CD8-positive, alpha-beta memory T cell (primary cell): Measurements from ENCODE around the gene ARFRP1. TPM values are rescaled to one million over a fixed set of nuclear protein-coding genes. Genes with fewer than 3 reads are reported as not detected.

ENCODE experiments used
- CTCF ChIA-PET: fragments of 350-600 bp; sonication (Branson Sonifier 250); formaldehyde crosslinking; loops from one replicate; lab custom pipeline; 2021; ENCODE audit warnings: antibody characterized with exemption; lab: Charles Lee
- POLR2A ChIA-PET: fragments of 350-600 bp; sonication (Branson Sonifier 250); formaldehyde crosslinking; loops from one replicate; lab custom pipeline; 2021; ENCODE audit warnings: antibody characterized with exemption; lab: Charles Lee
- DNase-seq, 5 donors: peaks; one replicate each; pipeline versions ENCODE4 v3.0.0 to v3.0.0-alpha.2; 2020 to 2022; ENCODE audit warnings: mixed read lengths in 1 of 5
- H3K27ac ChIP-seq: one replicate; pipeline ENCODE4 v1.7.0; 2013; ENCODE audit warnings: low read depth, mild to moderate bottlenecking, low read length, moderate library complexity
- H3K27me3 ChIP-seq: 2 replicates; pipeline ENCODE4 v1.7.0; 2013; ENCODE audit warnings: low read length, mild to moderate bottlenecking; ENCODE audit not compliant: insufficient read depth, poor library complexity, severe bottlenecking
- H3K36me3 ChIP-seq: 2 replicates; pipeline ENCODE4 v1.7.0; 2013; ENCODE audit warnings: mild to moderate bottlenecking, low read length, moderate library complexity; ENCODE audit not compliant: insufficient read depth
- H3K4me1 ChIP-seq: 2 replicates; pipeline ENCODE4 v1.7.0; 2013; ENCODE audit warnings: mild to moderate bottlenecking, low read length, moderate library complexity; ENCODE audit not compliant: insufficient read depth
- H3K4me3 ChIP-seq: 2 replicates; pipeline ENCODE4 v1.7.0; 2013; ENCODE audit warnings: mild to moderate bottlenecking, low read length
- H3K9me3 ChIP-seq: 2 replicates; pipeline ENCODE4 v1.7.0; 2013; ENCODE audit warnings: mild to moderate bottlenecking, low read length
- H3K27ac Mint-ChIP-seq, 8 donors: one replicate each; pipeline ENCODE4 v1.8.0; 2020 to 2021; ENCODE audit warnings: mixed read lengths in 8 of 8, mild to moderate bottlenecking in 6 of 8, inconsistent platforms in 3 of 8, moderate library complexity in 3 of 8
- H3K27me3 Mint-ChIP-seq, 2 donors: one replicate each; pipeline ENCODE4 v1.8.0; 2020 to 2021; ENCODE audit warnings: mixed read lengths in 2 of 2, mild to moderate bottlenecking in 1 of 2, moderate library complexity in 1 of 2
- H3K36me3 Mint-ChIP-seq, 3 donors: one replicate each; pipeline ENCODE4 v1.8.0; 2020 to 2021; ENCODE audit warnings: mixed read lengths in 3 of 3, inconsistent platforms in 1 of 3, mild to moderate bottlenecking in 1 of 3
- H3K4me1 Mint-ChIP-seq, 3 donors: one replicate each; pipeline ENCODE4 v1.8.0; 2020 to 2021; ENCODE audit warnings: mixed read lengths in 3 of 3, inconsistent platforms in 1 of 3, mild to moderate bottlenecking in 1 of 3
- H3K4me3 Mint-ChIP-seq, 7 donors: one replicate each; pipeline ENCODE4 v1.8.0; 2020 to 2021; ENCODE audit warnings: mixed read lengths in 7 of 7, mild to moderate bottlenecking in 6 of 7, moderate library complexity in 4 of 7, inconsistent platforms in 2 of 7
- H3K9me3 Mint-ChIP-seq, 5 donors: one replicate each; pipeline ENCODE4 v1.8.0; 2020 to 2022; ENCODE audit warnings: mixed read lengths in 5 of 5, mild to moderate bottlenecking in 3 of 5, moderate library complexity in 2 of 5, inconsistent platforms in 1 of 5
- polyA plus RNA-seq: library from polyadenylated mRNA; unstranded; fragments of 300-500 nt; fragmentation: Illumina TruSeq; gene quantifications from one replicate; pipeline ENCODE4 v1.2.3, GENCODE V29; 2021
- total RNA-seq, 2 experiments: library from RNA; stranded (reverse); gene quantifications; one replicate each; pipeline ENCODE4 v1.2.3, GENCODE V29; 2021

ARFRP1 gene
- total and polyA plus RNA-seq, 3 experiments from 2014 or later = 63.7 to 73.9 (median 72.8) TPM

- Histone ChIP-seq H3K4me1 (peaks cover 22% of the 10 kb centered on the region), H3K4me3 (no peak overlapping the region), H3K27me3 (no peaks in the 10 kb centered on the region), H3K36me3 (no peaks in the 10 kb centered on the region), H3K27ac (no peak overlapping the region), H3K9me3 (no peaks in the 10 kb centered on the region)
- ChIA-PET CTCF (interaction anchor here (0.9 to 1.2 kb wide), 2 partner anchors 9 to 14 kb away, joined by 4 to 5 read pairs; partner anchors contain the start of genes ARFRP1 and ZGPAT), POLR2A (interaction anchor here (0.5 to 1.5 kb wide), 5 partner anchors 9 to 83 kb away, joined by 3 to 6 read pairs (median 3); partner anchors contain the start of genes ARFRP1, LIME1 and ZGPAT)
- Mint-ChIP-seq H3K27me3 (no peaks in the 10 kb centered on the region), H3K9me3 (peaks cover 0 to 2% (median 0%) of the 10 kb centered on the region in 5 donors), H3K36me3 (peaks cover 0 to 9% (median 0%) of the 10 kb centered on the region in 3 donors), H3K27ac (no peak overlapping the region), H3K4me3 (no peak overlapping the region), H3K4me1 (peaks cover 0 to 44% (median 5%) of the 10 kb centered on the region in 3 donors)
- peak in 1 of 5 donors; percentile 56 for DNase-seq
Measured at GRCh38 chr20:63698739-63699465, 8.9 kb downstream of the ARFRP1 start.

GRCh38 chr20:63697868-63698545 is 9.8 kb downstream of the ARFRP1 start:
- DNase-seq = peak in 1 of 5 donors; percentile 45
- H3K4me3 Mint-ChIP-seq = peak overlapping the region in 2 of 7 donors; percentile 15 to 72
- ChIA-PET CTCF (interaction anchor here (0.8 to 1.3 kb wide), 4 partner anchors 9 to 39 kb away, joined by 3 to 8 read pairs (median 4); partner anchors contain the start of genes ARFRP1, LIME1 and ZGPAT), POLR2A (interaction anchor here (0.6 to 1.2 kb wide), 3 partner anchors 9 to 84 kb away, joined by 3 to 6 read pairs (median 4); partner anchors contain the start of genes ARFRP1, LIME1 and ZGPAT)
- H3K27ac Mint-ChIP-seq = peak overlapping the region in 1 of 8 donors; percentile 63
- peaks cover 0 to 47% (median 7%) of the 10 kb centered on the region in 3 donors for H3K4me1 Mint-ChIP-seq
- peaks cover 0 to 8% (median 0%) of the 10 kb centered on the region in 3 donors for H3K36me3 Mint-ChIP-seq
- Histone ChIP-seq H3K4me1 (peaks cover 22% of the 10 kb centered on the region), H3K27ac (no peak overlapping the region), H3K9me3 (no peaks in the 10 kb centered on the region), H3K4me3 (no peak overlapping the region), H3K36me3 (no peaks in the 10 kb centered on the region), H3K27me3 (no peaks in the 10 kb centered on the region)
- peaks cover 0 to 2% of the 10 kb centered on the region in 2 donors for H3K27me3 Mint-ChIP-seq
- H3K9me3 Mint-ChIP-seq = peaks cover 0 to 4% (median 0%) of the 10 kb centered on the region in 5 donors

DNA sequence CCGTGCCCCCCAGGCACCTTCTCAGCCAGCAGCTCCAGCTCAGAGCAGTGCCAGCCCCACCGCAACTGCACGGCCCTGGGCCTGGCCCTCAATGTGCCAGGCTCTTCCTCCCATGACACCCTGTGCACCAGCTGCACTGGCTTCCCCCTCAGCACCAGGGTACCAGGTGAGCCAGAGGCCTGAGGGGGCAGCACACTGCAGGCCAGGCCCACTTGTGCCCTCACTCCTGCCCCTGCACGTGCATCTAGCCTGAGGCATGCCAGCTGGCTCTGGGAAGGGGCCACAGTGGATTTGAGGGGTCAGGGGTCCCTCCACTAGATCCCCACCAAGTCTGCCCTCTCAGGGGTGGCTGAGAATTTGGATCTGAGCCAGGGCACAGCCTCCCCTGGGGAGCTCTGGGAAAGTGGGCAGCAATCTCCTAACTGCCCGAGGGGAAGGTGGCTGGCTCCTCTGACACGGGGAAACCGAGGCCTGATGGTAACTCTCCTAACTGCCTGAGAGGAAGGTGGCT is 10.4 kb downstream of the ARFRP1 start:
- H3K36me3 Mint-ChIP-seq = peaks cover 0 to 8% (median 0%) of the 10 kb centered on the region in 3 donors
- no peaks in the 10 kb centered on the region for H3K9me3 ChIP-seq
- CTCF ChIA-PET = interaction anchor here (0.8 to 1.3 kb wide), 2 partner anchors 10 to 39 kb away, joined by 3 to 8 read pairs; partner anchors contain the start of genes ARFRP1, LIME1 and ZGPAT
- DNase-seq = peak in 1 of 5 donors; percentile 45
- H3K27me3 ChIP-seq = no peaks in the 10 kb centered on the region
- H3K4me3 ChIP-seq = no peak overlapping the region
- H3K4me3 Mint-ChIP-seq = peak overlapping the region in 3 of 7 donors; percentile 37 to 69 (median 37)
- H3K4me1 Mint-ChIP-seq = peaks cover 0 to 47% (median 7%) of the 10 kb centered on the region in 3 donors
- POLR2A ChIA-PET = interaction anchor here (0.6 kb wide), 1 partner anchor 28 kb away, joined by 3 read pairs; no protein-coding TSS in a partner anchor
- H3K4me1 ChIP-seq = peaks cover 22% of the 10 kb centered on the region
- H3K27ac Mint-ChIP-seq = peak overlapping the region in 1 of 8 donors; percentile 17
- peaks cover 0 to 4% of the 10 kb centered on the region in 2 donors for H3K27me3 Mint-ChIP-seq
- H3K36me3 ChIP-seq = no peaks in the 10 kb centered on the region
- peaks cover 0 to 5% (median 0%) of the 10 kb centered on the region in 5 donors for H3K9me3 Mint-ChIP-seq
- H3K27ac ChIP-seq = no peak overlapping the region

DNA sequence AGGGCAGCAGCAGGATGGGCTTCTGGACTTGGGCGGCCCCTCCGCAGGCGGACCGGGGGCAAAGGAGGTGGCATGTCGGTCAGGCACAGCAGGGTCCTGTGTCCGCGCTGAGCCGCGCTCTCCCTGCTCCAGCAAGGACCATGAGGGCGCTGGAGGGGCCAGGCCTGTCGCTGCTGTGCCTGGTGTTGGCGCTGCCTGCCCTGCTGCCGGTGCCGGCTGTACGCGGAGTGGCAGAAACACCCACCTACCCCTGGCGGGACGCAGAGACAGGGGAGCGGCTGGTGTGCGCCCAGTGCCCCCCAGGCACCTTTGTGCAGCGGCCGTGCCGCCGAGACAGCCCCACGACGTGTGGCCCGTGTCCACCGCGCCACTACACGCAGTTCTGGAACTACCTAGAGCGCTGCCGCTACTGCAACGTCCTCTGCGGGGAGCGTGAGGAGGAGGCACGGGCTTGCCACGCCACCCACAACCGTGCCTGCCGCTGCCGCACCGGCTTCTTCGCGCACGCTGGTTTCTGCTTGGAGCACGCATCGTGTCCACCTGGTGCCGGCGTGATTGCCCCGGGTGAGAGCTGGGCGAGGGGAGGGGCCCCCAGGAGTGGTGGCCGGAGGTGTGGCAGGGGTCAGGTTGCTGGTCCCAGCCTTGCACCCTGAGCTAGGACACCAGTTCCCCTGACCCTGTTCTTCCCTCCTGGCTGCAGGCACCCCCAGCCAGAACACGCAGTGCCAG is 11.0 kb downstream of the ARFRP1 start, which contains the start of gene TNFRSF6B:
TNFRSF6B (plus strand) TSS at position 25 of the 729 bp plus-strand sequence; CDS start at position 141, 116 bp downstream.
- ChIA-PET CTCF (interaction anchor here (1.1 to 1.3 kb wide), 2 partner anchors 10 to 89 kb away, joined by 3 to 8 read pairs; partner anchors contain the start of genes ARFRP1 and ZGPAT), POLR2A (interaction anchor here (0.6 kb wide), 1 partner anchor 29 kb away, joined by 3 read pairs; no protein-coding TSS in a partner anchor)
- Histone ChIP-seq H3K4me3 (no peak within 1 kb of the TSS), H3K27me3 (no peaks in the 10 kb centered on the region), H3K27ac (no peak within 1 kb of the TSS), H3K9me3 (no peaks in the 10 kb centered on the region), H3K36me3 (no peaks in the 10 kb centered on the region), H3K4me1 (peaks cover 22% of the 10 kb centered on the region)
- H3K27me3 Mint-ChIP-seq = peaks cover 0 to 5% of the 10 kb centered on the region in 2 donors
- H3K9me3 Mint-ChIP-seq = peaks cover 0 to 5% (median 0%) of the 10 kb centered on the region in 5 donors
- H3K4me1 Mint-ChIP-seq = peaks cover 0 to 42% (median 6%) of the 10 kb centered on the region in 3 donors
- peak within 1 kb of the TSS in 3 of 8 donors; percentile 17 to 56 (median 39) for H3K27ac Mint-ChIP-seq
- peak in 2 of 5 donors; percentile 37 to 47 for DNase-seq
- peak within 1 kb of the TSS in 6 of 7 donors; percentile 24 to 69 (median 37) for H3K4me3 Mint-ChIP-seq
- H3K36me3 Mint-ChIP-seq = peaks cover 0 to 4% (median 0%) of the 10 kb centered on the region in 3 donors

DNA sequence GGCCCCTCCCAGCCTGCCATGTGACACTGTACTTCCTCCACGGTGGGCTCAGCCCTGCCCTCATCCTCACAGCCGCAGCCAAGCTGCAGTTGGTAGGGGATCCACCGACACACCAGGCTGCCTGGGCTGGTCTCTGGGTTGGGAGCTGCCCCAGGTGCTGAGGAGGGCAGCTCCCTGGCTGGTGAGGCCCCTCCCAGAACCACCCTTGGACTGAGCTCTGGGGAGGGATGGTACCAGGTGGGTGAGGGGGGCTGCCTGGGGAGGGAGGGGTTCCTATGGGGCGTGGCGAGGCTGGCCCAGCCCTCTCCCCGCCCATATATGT is 11.5 kb downstream of the ARFRP1 start:
- ChIA-PET POLR2A (interaction anchor here (1.1 kb wide), 1 partner anchor 12 kb away, joined by 3 read pairs; the partner anchor contains the start of genes ARFRP1 and ZGPAT), CTCF (interaction anchor here (1.1 kb wide), 1 partner anchor 89 kb away, joined by 3 read pairs; no protein-coding TSS in a partner anchor)
- Histone ChIP-seq H3K27ac (no peak overlapping the region), H3K4me1 (peaks cover 17% of the 10 kb centered on the region), H3K27me3 (no peaks in the 10 kb centered on the region), H3K36me3 (no peaks in the 10 kb centered on the region), H3K9me3 (no peaks in the 10 kb centered on the region), H3K4me3 (no peak overlapping the region)
- H3K27me3 Mint-ChIP-seq = peaks cover 0 to 7% of the 10 kb centered on the region in 2 donors
- H3K4me3 Mint-ChIP-seq = peak overlapping the region in 6 of 7 donors; percentile 13 to 45 (median 32)
- peaks cover 0 to 4% (median 0%) of the 10 kb centered on the region in 3 donors for H3K36me3 Mint-ChIP-seq
- peaks cover 0 to 5% (median 0%) of the 10 kb centered on the region in 5 donors for H3K9me3 Mint-ChIP-seq
- H3K4me1 Mint-ChIP-seq = peaks cover 0 to 45% (median 6%) of the 10 kb centered on the region in 3 donors
- peak overlapping the region in 2 of 8 donors; percentile 39 to 56 for H3K27ac Mint-ChIP-seq
- peak in 3 of 5 donors; percentile 21 to 67 (median 63) for DNase-seq

DNA sequence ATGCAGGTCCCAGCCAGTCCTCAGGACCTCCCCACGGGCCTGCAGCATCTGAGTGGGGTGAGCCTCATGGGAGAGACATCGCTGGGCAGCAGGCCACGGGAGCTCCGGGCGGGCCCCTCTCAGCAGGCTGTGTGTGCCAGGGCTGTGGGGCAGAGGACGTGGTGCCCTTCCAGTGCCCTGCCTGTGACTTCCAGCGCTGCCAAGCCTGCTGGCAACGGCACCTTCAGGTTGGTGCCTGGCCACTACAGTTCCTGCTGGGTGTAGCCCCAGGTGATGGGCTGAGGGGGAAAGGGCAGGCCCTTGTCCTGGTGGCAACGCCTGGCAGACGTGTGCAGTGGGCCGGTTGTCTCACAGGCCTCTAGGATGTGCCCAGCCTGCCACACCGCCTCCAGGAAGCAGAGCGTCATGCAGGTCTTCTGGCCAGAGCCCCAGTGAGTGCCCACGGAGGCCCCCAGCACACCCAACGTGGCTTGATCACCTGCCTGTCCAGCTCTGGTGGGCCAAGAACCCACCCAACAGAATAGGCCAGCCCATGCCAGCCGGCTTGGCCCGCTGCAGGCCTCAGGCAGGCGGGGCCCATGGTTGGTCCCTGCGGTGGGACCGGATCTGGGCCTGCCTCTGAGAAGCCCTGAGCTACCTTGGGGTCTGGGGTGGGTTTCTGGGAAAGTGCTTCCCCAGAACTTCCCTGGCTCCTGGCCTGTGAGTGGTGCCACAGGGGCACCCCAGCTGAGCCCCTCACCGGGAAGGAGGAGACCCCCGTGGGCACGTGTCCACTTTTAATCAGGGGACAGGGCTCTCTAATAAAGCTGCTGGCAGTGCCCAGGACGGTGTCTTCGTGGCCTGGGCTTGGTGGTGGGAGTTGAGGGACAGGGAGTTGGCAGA is 12.1 kb downstream of the ARFRP1 start:
- Mint-ChIP-seq H3K27me3 (peaks cover 0 to 7% of the 10 kb centered on the region in 2 donors), H3K4me3 (peak overlapping the region in 5 of 7 donors; percentile 13 to 45 (median 24))
- CTCF ChIA-PET = interaction anchor here (1.1 kb wide), 1 partner anchor 90 kb away, joined by 3 read pairs; no protein-coding TSS in a partner anchor

More for the DNA sequence above, 12.1 kb downstream of the ARFRP1 start:
- Mint-ChIP-seq H3K27ac (peak overlapping the region in 2 of 8 donors; percentile 39 to 56), H3K9me3 (peaks cover 0 to 5% (median 0%) of the 10 kb centered on the region in 5 donors), H3K36me3 (peaks cover 0 to 4% (median 0%) of the 10 kb centered on the region in 3 donors), H3K4me1 (peaks cover 0 to 41% (median 6%) of the 10 kb centered on the region in 3 donors)
- H3K27ac ChIP-seq = no peak overlapping the region
- H3K9me3 ChIP-seq = no peaks in the 10 kb centered on the region
- no peak overlapping the region for H3K4me3 ChIP-seq
- H3K4me1 ChIP-seq = peaks cover 16% of the 10 kb centered on the region
- DNase-seq = no peak
- H3K27me3 ChIP-seq = no peaks in the 10 kb centered on the region
- no peaks in the 10 kb centered on the region for H3K36me3 ChIP-seq
- POLR2A ChIA-PET = interaction anchor here (1.1 kb wide), 1 partner anchor 12 kb away, joined by 3 read pairs; the partner anchor contains the start of genes ARFRP1 and ZGPAT
